Neural cell (in vitro differentiated cells): ENCODE results near the gene UBAP2L. TPM values are rescaled to one million over a fixed set of nuclear protein-coding genes. Genes with fewer than 3 reads are reported as not detected.

ENCODE experiments used
- H2AFZ ChIP-seq: fragments of 200-600, 300-800 bp; sonication (generic), shearing (Covaris generic); 2 replicates; pipeline ENCODE4 v1.6.0; 2014; ENCODE audit warnings: low read depth, mild to moderate bottlenecking, antibody characterized with exemption, low read length, moderate library complexity
- H3F3A ChIP-seq: fragments of 200-600 bp; shearing (Covaris generic); 2 replicates; pipeline ENCODE4 v1.6.1; 2016; ENCODE audit warnings: mild to moderate bottlenecking, moderate library complexity, mixed read lengths, antibody characterized with exemption, low read length; ENCODE audit not compliant: insufficient read depth, poor library complexity, severe bottlenecking
- H3K27ac ChIP-seq: fragments of 200-600, 300-800 bp; sonication (generic), shearing (Covaris generic); 2 replicates; pipeline ENCODE4 v1.5.1; 2014; ENCODE audit warnings: mild to moderate bottlenecking, low read length, moderate library complexity
- H3K27me3 ChIP-seq: fragments of 300-800, 200-600 bp; sonication (generic), shearing (Covaris generic); 2 replicates; pipeline ENCODE4 v1.6.0; 2014; ENCODE audit warnings: mild to moderate bottlenecking, low read depth, low read length, moderate library complexity; ENCODE audit not compliant: insufficient read depth
- H3K36me3 ChIP-seq: fragments of 300-800, 200-600 bp; sonication (generic), shearing (Covaris generic); 2 replicates; pipeline ENCODE4 v1.5.1; 2014; ENCODE audit warnings: mild to moderate bottlenecking, antibody characterized with exemption, low read length, moderate library complexity; ENCODE audit not compliant: insufficient read depth
- H3K4me2 ChIP-seq: fragments of 300-800, 200-600 bp; sonication (generic), shearing (Covaris generic); 2 replicates; pipeline ENCODE4 v1.6.0; 2014; ENCODE audit warnings: mild to moderate bottlenecking, low read length
- H3K4me3 ChIP-seq: fragments of 300-800, 200-600 bp; sonication (generic), shearing (Covaris generic); 2 replicates; pipeline ENCODE4 v1.5.1; 2014; ENCODE audit warnings: mild to moderate bottlenecking, low read length, moderate library complexity
- H3K79me2 ChIP-seq: fragments of 200-600 bp; shearing (Covaris generic); replicated peaks from 2 replicates; pipeline ENCODE4 v1.6.0; 2014; ENCODE audit warnings: mild to moderate bottlenecking, low read length, moderate library complexity; ENCODE audit not compliant: insufficient read depth
- H3K9ac ChIP-seq: fragments of 300-800, 200-600 bp; sonication (generic), shearing (Covaris generic); 2 replicates; pipeline ENCODE4 v1.6.1; 2016; ENCODE audit warnings: mild to moderate bottlenecking, low read length, mixed read lengths
- H3K9me2 ChIP-seq: fragments of 200-600 bp; shearing (Covaris generic); 2 replicates; pipeline ENCODE4 v1.6.1; 2016; ENCODE audit warnings: mild to moderate bottlenecking, low read length, mixed read lengths; ENCODE audit not compliant: insufficient read depth
- H3K9me3 ChIP-seq: fragments of 200-600, 300-800 bp; sonication (generic), shearing (Covaris generic); 2 replicates; pipeline ENCODE4 v1.6.1; 2016; ENCODE audit warnings: mild to moderate bottlenecking, mixed run types, low read length, moderate library complexity, mixed read lengths
- H4K20me1 ChIP-seq: fragments of 200-600 bp; shearing (Covaris generic); 2 replicates; pipeline ENCODE4 v1.6.1; 2016; ENCODE audit warnings: mild to moderate bottlenecking, mixed run types; ENCODE audit not compliant: insufficient read depth
- CTCF ChIP-seq: fragments of 450-650 bp; IDR thresholded peaks from 2 replicates; pipeline ENCODE4 v1.5.1; 2014; ENCODE audit warnings: antibody characterized with exemption, mild to moderate bottlenecking, moderate library complexity; ENCODE audit not compliant: poor library complexity, severe bottlenecking
- EP300 ChIP-seq: fragments of 450-650 bp; conservative IDR thresholded peaks from 2 replicates; pipeline ENCODE4 v1.6.1; 2014; ENCODE audit warnings: antibody characterized with exemption, mild to moderate bottlenecking, moderate library complexity; ENCODE audit not compliant: poor library complexity, severe bottlenecking
- EZH2 ChIP-seq: fragments of 200-600, 300-800 bp; shearing (Covaris generic), sonication (generic); IDR thresholded peaks from 2 replicates; pipeline ENCODE4 v1.6.1; 2014; ENCODE audit warnings: antibody characterized with exemption, low read length, borderline replicate concordance, mild to moderate bottlenecking; ENCODE audit not compliant: insufficient read depth, poor library complexity, severe bottlenecking
- MXI1 ChIP-seq: fragments of 450-650 bp; conservative IDR thresholded peaks from 2 replicates; pipeline ENCODE4 v1.6.1; 2014; ENCODE audit warnings: antibody characterized with exemption, mild to moderate bottlenecking; ENCODE audit not compliant: poor library complexity, severe bottlenecking
- POLR2AphosphoS5 ChIP-seq: IDR thresholded peaks from 2 replicates; pipeline ENCODE4 v1.6.1; 2012
- RAD21 ChIP-seq: fragments of 450-650 bp; conservative IDR thresholded peaks from 2 replicates; pipeline ENCODE4 v1.6.1; 2014; ENCODE audit warnings: antibody characterized with exemption, mild to moderate bottlenecking, moderate library complexity
- REST ChIP-seq: IDR thresholded peaks from 2 replicates; pipeline ENCODE4 v1.6.1; 2012; ENCODE audit warnings: borderline replicate concordance
- SMC3 ChIP-seq: fragments of 450-650 bp; conservative IDR thresholded peaks from 2 replicates; pipeline ENCODE4 v1.6.1; 2014; ENCODE audit warnings: antibody characterized with exemption, mild to moderate bottlenecking, moderate library complexity; ENCODE audit not compliant: poor library complexity
- TAF1 ChIP-seq: IDR thresholded peaks from 2 replicates; pipeline ENCODE4 v1.6.1; 2012; ENCODE audit warnings: low read depth
- polyA plus RNA-seq: library from polyadenylated mRNA; depleted of rRNA; stranded (reverse); fragments of >200 nt; gene quantifications from 2 replicates; pipeline ENCODE4 v1.2.3, GENCODE V29; 2014

UBAP2L gene
- polyA plus RNA-seq, 1 donor from 2014 or later = 44.7 TPM

GRCh38 chr1:154258784-154259183 lies 38.0 kb downstream of the UBAP2L start:
- H2AFZ ChIP-seq = no peak overlapping the region
- H3K9me3 ChIP-seq = no peaks in the 10 kb centered on the region
- no peak overlapping the region for H3K4me2 ChIP-seq
- H3F3A ChIP-seq = no peaks in the 10 kb centered on the region
- H3K9me2 ChIP-seq = no peaks in the 10 kb centered on the region
- no peaks in the 10 kb centered on the region for H3K79me2 ChIP-seq
- H3K27ac ChIP-seq = no peak overlapping the region
- no peaks in the 10 kb centered on the region for H3K27me3 ChIP-seq
- TF ChIP-seq CTCF (no peak), SMC3 (no peak), POLR2AphosphoS5 (no peak), EP300 (no peak), TAF1 (no peak), MXI1 (no peak), REST (no peak), RAD21 (no peak)
- H3K9ac ChIP-seq = no peak overlapping the region
- H3K4me3 ChIP-seq = no peak overlapping the region
- H4K20me1 ChIP-seq = peaks cover 4% of the 10 kb centered on the region
- peaks cover 36% of the 10 kb centered on the region for H3K36me3 ChIP-seq

GRCh38 chr1:154260127-154260526 lies 39.4 kb downstream of the UBAP2L start:
- H3K4me2 ChIP-seq = no peak overlapping the region
- no peak overlapping the region for H3K9ac ChIP-seq
- H3K27ac ChIP-seq = no peak overlapping the region
- no peak overlapping the region for H2AFZ ChIP-seq
- no peaks in the 10 kb centered on the region for H3K9me3 ChIP-seq
- no peaks in the 10 kb centered on the region for H3K9me2 ChIP-seq
- H3K4me3 ChIP-seq = no peak overlapping the region
- H3K36me3 ChIP-seq = peaks cover 36% of the 10 kb centered on the region
- H3K79me2 ChIP-seq = no peaks in the 10 kb centered on the region
- no peak for TF ChIP-seq CTCF
- TF ChIP-seq POLR2AphosphoS5 = no peak
- TF ChIP-seq TAF1 = no peak
- TF ChIP-seq EP300 = no peak
- TF ChIP-seq RAD21 = no peak
- no peak for TF ChIP-seq MXI1
- no peak for TF ChIP-seq EZH2
- TF ChIP-seq REST = no peak
- TF ChIP-seq SMC3 = no peak
- no peaks in the 10 kb centered on the region for H3F3A ChIP-seq
- no peaks in the 10 kb centered on the region for H3K27me3 ChIP-seq
- H4K20me1 ChIP-seq = peaks cover 4% of the 10 kb centered on the region
